Neuronal stem cell (in vitro differentiated cells): Measurements from ENCODE around the gene NDP.

Experiments
- DNase-seq: peaks from one replicate; pipeline ENCODE4 v3.0.0-alpha.2; 2013; ENCODE audit warnings: low spot score
- H2AFZ ChIP-seq: one replicate; pipeline ENCODE4 v1.6.1; 2013; ENCODE audit warnings: mild to moderate bottlenecking, low read length, inconsistent platforms
- H2AK5ac ChIP-seq: 2 replicates; pipeline ENCODE4 v1.6.1; 2013; ENCODE audit warnings: low read depth, mild to moderate bottlenecking, inconsistent platforms, low read length, moderate library complexity, mixed read lengths
- H2BK120ac ChIP-seq: 2 replicates; pipeline ENCODE4 v1.6.1; 2013; ENCODE audit warnings: low read depth, mild to moderate bottlenecking, inconsistent platforms, low read length, moderate library complexity, mixed read lengths
- H2BK12ac ChIP-seq: one replicate; pipeline ENCODE4 v1.6.1; 2013; ENCODE audit warnings: low read length, inconsistent platforms
- H2BK15ac ChIP-seq: 2 replicates; pipeline ENCODE4 v1.6.1; 2013; ENCODE audit warnings: mild to moderate bottlenecking, low read length, inconsistent platforms, mixed read lengths
- H2BK5ac ChIP-seq: one replicate; pipeline ENCODE4 v1.6.1; 2013; ENCODE audit warnings: inconsistent platforms, mild to moderate bottlenecking, low read length, moderate library complexity
- H3K14ac ChIP-seq: one replicate; pipeline ENCODE4 v1.6.1; 2013; ENCODE audit warnings: low read length, inconsistent platforms
- H3K18ac ChIP-seq: 2 replicates; pipeline ENCODE4 v1.6.1; 2013; ENCODE audit warnings: low read length, inconsistent platforms
- H3K23ac ChIP-seq: 2 replicates; pipeline ENCODE4 v1.6.1; 2013; ENCODE audit warnings: low read depth, mild to moderate bottlenecking, mixed read lengths, low read length, inconsistent platforms; ENCODE audit not compliant: poor library complexity
- H3K27ac ChIP-seq: replicated peaks from 3 replicates; pipeline ENCODE4 v1.5.1; 2013; ENCODE audit warnings: low read length, inconsistent platforms
- H3K27me3 ChIP-seq, 3 experiments: 2 replicates each; pipeline ENCODE4 v1.6.1; 2013; ENCODE audit warnings: low read length in 3 of 3, mild to moderate bottlenecking in 2 of 3, inconsistent platforms in 1 of 3, low read depth in 1 of 3, mixed read lengths in 1 of 3, moderate library complexity in 1 of 3; ENCODE audit not compliant: control insufficient read depth in 3 of 3, insufficient read depth in 3 of 3
- H3K36me3 ChIP-seq, 2 donors: replicated peaks in 1 of 2; 2 replicates each; pipeline ENCODE4 v1.6.1; 2013; ENCODE audit warnings: low read length in 2 of 2; ENCODE audit not compliant: control insufficient read depth in 2 of 2, insufficient read depth in 2 of 2
- H3K4ac ChIP-seq: 2 replicates; pipeline ENCODE4 v1.6.1; 2013; ENCODE audit warnings: inconsistent platforms, mild to moderate bottlenecking, low read length, moderate library complexity
- H3K4me1 ChIP-seq, 2 donors: 1 replicate in 1 of 2; 2 replicates in 1 of 2; pipeline ENCODE4 v1.6.1; 2013; ENCODE audit warnings: low read length in 2 of 2, low read depth in 1 of 2; ENCODE audit not compliant: control insufficient read depth in 2 of 2, insufficient read depth in 1 of 2
- H3K4me2 ChIP-seq: one replicate; pipeline ENCODE4 v1.6.1; 2013; ENCODE audit warnings: mild to moderate bottlenecking, low read length, inconsistent platforms; ENCODE audit not compliant: insufficient read depth, poor library complexity, severe bottlenecking
- H3K4me3 ChIP-seq, 2 donors: 2 replicates each; pipeline ENCODE4 v1.5.1; 2013; ENCODE audit warnings: low read length in 2 of 2, mild to moderate bottlenecking in 2 of 2, inconsistent platforms in 1 of 2, moderate library complexity in 1 of 2
- H3K79me1 ChIP-seq: one replicate; pipeline ENCODE4 v1.6.1; 2013; ENCODE audit warnings: low read depth, mild to moderate bottlenecking, inconsistent platforms, low read length, moderate library complexity
- H3K9ac ChIP-seq: one replicate; pipeline ENCODE4 v1.6.1; 2013; ENCODE audit warnings: mild to moderate bottlenecking, low read depth, low read length, inconsistent platforms; ENCODE audit not compliant: poor library complexity
- H3K9me3 ChIP-seq, 2 donors: replicated peaks in 1 of 2; 2 replicates each; pipeline versions ENCODE3 to v1.6.1; 2013; ENCODE audit warnings: low read length in 2 of 2, mild to moderate bottlenecking in 2 of 2, inconsistent platforms in 1 of 2, low read depth in 1 of 2, mixed read lengths in 1 of 2, moderate library complexity in 1 of 2; ENCODE audit not compliant: control insufficient read depth in 2 of 2, insufficient read depth in 1 of 2
- H4K8ac ChIP-seq: one replicate; pipeline ENCODE4 v1.6.1; 2013; ENCODE audit warnings: low read depth, mild to moderate bottlenecking, inconsistent platforms, low read length, moderate library complexity
- H4K91ac ChIP-seq: one replicate; pipeline ENCODE4 v1.6.1; 2013; ENCODE audit warnings: low read length, low read depth, mild to moderate bottlenecking, inconsistent platforms; ENCODE audit not compliant: poor library complexity
- WGBS, 2 donors: extraction: QIAGEN DNeasy Blood & Tissue Kit; methylation state at CpG; one replicate each; pipeline ENCODE4 v1.1.7; 2013; ENCODE audit warnings: missing lambda C conversion rate in 2 of 2, mixed read lengths in 1 of 2; ENCODE audit not compliant: insufficient read length in 2 of 2, insufficient replicate concordance in 1 of 2; ENCODE audit errors: extremely low coverage in 2 of 2; 5-methylcytosine and 5-hydroxymethylcytosine counted together

The NDP gene

GRCh38 chrX:43998374-43998773 lies 25.2 kb upstream of the NDP start:
- H3K27me3 ChIP-seq, result no peaks in the 10 kb centered on the region
- H3K23ac ChIP-seq, result no peak overlapping the region
- H3K18ac ChIP-seq, result no peak overlapping the region
- H2BK5ac ChIP-seq, result no peak overlapping the region
- H2BK12ac ChIP-seq, result no peak overlapping the region
- no peaks in the 10 kb centered on the region for H3K4me1 ChIP-seq
- no peak overlapping the region for H3K4me2 ChIP-seq
- no CpG with 5 or more reads among the region's 1 CpG for WGBS, 2 donors
- H3K4me3 ChIP-seq, result no peak overlapping the region
- H3K27ac ChIP-seq, result no peak overlapping the region
- no peak for DNase-seq
- H3K9me3 ChIP-seq, result no peaks in the 10 kb centered on the region
- H3K36me3 ChIP-seq, result no peaks in the 10 kb centered on the region
- no peaks in the 10 kb centered on the region for H3K79me1 ChIP-seq
- no peak overlapping the region for H2BK15ac ChIP-seq
- no peak overlapping the region for H2AFZ ChIP-seq
- H2BK120ac ChIP-seq, result no peak overlapping the region
- H4K91ac ChIP-seq, result no peak overlapping the region
- no peak overlapping the region for H4K8ac ChIP-seq
- no peak overlapping the region for H3K4ac ChIP-seq
- no peak overlapping the region for H2AK5ac ChIP-seq
- H3K9ac ChIP-seq, result no peak overlapping the region
- no peak overlapping the region for H3K14ac ChIP-seq

- no peak for DNase-seq
- no peak overlapping the region for H4K8ac ChIP-seq
- no peaks in the 10 kb centered on the region for H3K79me1 ChIP-seq
- no peaks in the 10 kb centered on the region for H3K4me1 ChIP-seq
- H2BK5ac ChIP-seq, result no peak overlapping the region
- no peak overlapping the region for H3K23ac ChIP-seq
- no peak overlapping the region for H2BK120ac ChIP-seq
- no peak overlapping the region for H3K14ac ChIP-seq
- no peak overlapping the region for H2BK12ac ChIP-seq
- H4K91ac ChIP-seq, result no peak overlapping the region
- H3K18ac ChIP-seq, result no peak overlapping the region
- H2AK5ac ChIP-seq, result no peak overlapping the region
- no peak overlapping the region for H3K4me3 ChIP-seq
- H3K27ac ChIP-seq, result no peak overlapping the region
- WGBS, 2 donors, result no CpG with 5 or more reads among the region's 2 CpGs
- H2AFZ ChIP-seq, result no peak overlapping the region
- no peaks in the 10 kb centered on the region for H3K9me3 ChIP-seq
- no peak overlapping the region for H3K4ac ChIP-seq
- no peak overlapping the region for H3K4me2 ChIP-seq
- no peaks in the 10 kb centered on the region for H3K27me3 ChIP-seq
- H2BK15ac ChIP-seq, result no peak overlapping the region
- H3K36me3 ChIP-seq, result no peaks in the 10 kb centered on the region
- H3K9ac ChIP-seq, result no peak overlapping the region
Measured at GRCh38 chrX:43996491-43996890, 23.3 kb upstream of the NDP start.

- Histone ChIP-seq H4K8ac (no peak overlapping the region), H3K27ac (no peak overlapping the region), H3K23ac (no peak overlapping the region), H3K4ac (no peak overlapping the region), H3K27me3 (no peaks in the 10 kb centered on the region), H3K4me1 (no peaks in the 10 kb centered on the region), H2BK12ac (no peak overlapping the region), H3K9me3 (no peaks in the 10 kb centered on the region), H2BK15ac (no peak overlapping the region), H3K9ac (no peak overlapping the region), H3K4me3 (no peak overlapping the region), H3K36me3 (no peaks in the 10 kb centered on the region), H3K4me2 (no peak overlapping the region), H2AK5ac (no peak overlapping the region), H2AFZ (no peak overlapping the region), H3K79me1 (no peaks in the 10 kb centered on the region), H3K18ac (no peak overlapping the region), H2BK120ac (no peak overlapping the region), H4K91ac (no peak overlapping the region), H3K14ac (no peak overlapping the region), H2BK5ac (no peak overlapping the region)
- no peak for DNase-seq
- WGBS, 2 donors, result no CpG with 5 or more reads among the region's 5 CpGs
Measured at GRCh38 chrX:43986083-43986482, 12.9 kb upstream of the NDP start.

- H2BK5ac ChIP-seq, result no peak overlapping the region
- H3K18ac ChIP-seq, result no peak overlapping the region
- no peaks in the 10 kb centered on the region for H3K9me3 ChIP-seq
- no peak overlapping the region for H2AK5ac ChIP-seq
- DNase-seq, result no peak
- no peaks in the 10 kb centered on the region for H3K27me3 ChIP-seq
- no peak overlapping the region for H3K23ac ChIP-seq
- H3K4me1 ChIP-seq, result no peaks in the 10 kb centered on the region
- no CpG with 5 or more reads among the region's 2 CpGs for WGBS, 2 donors
- no peak overlapping the region for H3K14ac ChIP-seq
- H4K91ac ChIP-seq, result no peak overlapping the region
- H3K4me3 ChIP-seq, result no peak overlapping the region
- no peak overlapping the region for H2AFZ ChIP-seq
- H2BK12ac ChIP-seq, result no peak overlapping the region
- no peak overlapping the region for H3K4me2 ChIP-seq
- no peak overlapping the region for H3K4ac ChIP-seq
- H3K27ac ChIP-seq, result no peak overlapping the region
- no peak overlapping the region for H2BK120ac ChIP-seq
- H3K9ac ChIP-seq, result no peak overlapping the region
- no peak overlapping the region for H4K8ac ChIP-seq
- H3K36me3 ChIP-seq, result no peaks in the 10 kb centered on the region
- no peaks in the 10 kb centered on the region for H3K79me1 ChIP-seq
- H2BK15ac ChIP-seq, result no peak overlapping the region
Measured at GRCh38 chrX:43985511-43985910, 12.3 kb upstream of the NDP start.
